ENCODE measurements around the gene FER. TPM values are rescaled to one million over a fixed set of nuclear protein-coding genes. Genes with fewer than 3 reads are reported as not detected.
A peak's percentile ranks its signal among the peaks of the same experiment; 100 is the strongest.

Gene FER
- total and polyA plus RNA-seq, 9 of the 15 experiments (the other 6 are each of a cell fraction or from before 2014, with no cell fraction given): 6.7 to 18.2 (median 8.9) TPM

GRCh38 chr5:108748401-108749127 lies 867 bp downstream of the FER start:
- peak overlapping the region; percentile 67 for H3K4me3 ChIP-seq
- peak overlapping the region; percentile 84 for H3K4me2 ChIP-seq (ENCODE audit: insufficient read depth, low read length)
- H3K4me1 ChIP-seq (replicated peaks in 1 of 2; ENCODE audit: control insufficient read depth in 2 of 2, insufficient read depth in 2 of 2, low read length in 2 of 2): peaks cover 0 to 12% of the 10 kb centered on the region in 2 experiments; a peak in 1 of 5 replicates
- intact Hi-C loops (cut with micrococcal nuclease): loop anchor here (1.0 to 5.0 kb wide), 4 partner anchors 20 to 226 kb away; no protein-coding TSS in a partner anchor
- ATAC-seq: peak; percentile 97
- H3K27me3 ChIP-seq (ENCODE audit: control insufficient read depth in 2 of 2, insufficient read depth in 2 of 2, low read length in 2 of 2): no peaks in the 10 kb centered on the region
- H3K9me3 ChIP-seq (replicated peaks; ENCODE audit: control insufficient read depth, insufficient read depth, low read depth, low read length): no peaks in the 10 kb centered on the region
- peak overlapping the region; percentile 89 for H3K27ac ChIP-seq (ENCODE audit: extremely low read depth, low read depth, low read length)
- H3K9ac ChIP-seq (ENCODE audit: insufficient read depth in 1 of 2, low read depth in 2 of 2, low read length in 2 of 2): peak overlapping the region; percentile 88 to 98
- H3K36me3 ChIP-seq (ENCODE audit: control insufficient read depth, insufficient read depth, low read length): no peaks in the 10 kb centered on the region
- no peaks in the 10 kb centered on the region for H3K9me1 ChIP-seq (ENCODE audit: control insufficient read depth, insufficient read depth, low read length)
- POLR2A ChIA-PET: interaction anchor here (0.6 to 3.9 kb wide), 8 partner anchors 10 to 553 kb away, joined by 3 to 49 read pairs (median 6); no protein-coding TSS in a partner anchor
- no peaks in the 10 kb centered on the region for H4K20me1 ChIP-seq (replicated peaks; ENCODE audit: control insufficient read depth, insufficient read depth, low read length)
- in situ Hi-C loops (cut with MboI): no loop called here
- WGBS (ENCODE audit: insufficient coverage, low coverage, missing lambda C conversion rate): 0% methylated on average over 45 of the region's 69 CpGs
- CTCF ChIA-PET (ENCODE audit: low intra/inter-chr PET ratio): no interaction called here
- H2AFZ ChIP-seq (ENCODE audit: low read depth, low read length): peak overlapping the region; percentile 92
- no TSS peak for BruUV-seq (replicated peaks)
- FAIRE-seq: peak; percentile 92
- peaks cover 14% of the 10 kb centered on the region; the same call in 2 of the 3 replicates for H3K79me2 ChIP-seq (ENCODE audit: control insufficient read depth, insufficient read depth, low read length)
- peak; percentile 96 to 99 (median 98) for DNase-seq (ENCODE audit: extremely low read depth in 1 of 4, low spot score in 3 of 4)
- TF ChIP-seq TGIF2 (CRISPR knock-in tag; IDR thresholded peaks at IDR 0.05): peak; percentile 75; the same call in 1 of the 2 replicates
- peak; percentile 27; the same call in 1 of the 2 replicates for TF ChIP-seq MYNN (IDR thresholded peaks at IDR 0.05)
- no peak for TF ChIP-seq MYNN (CRISPR knock-in tag; IDR thresholded peaks at IDR 0.05)
- TF ChIP-seq ZNF77 (CRISPR knock-in tag; IDR thresholded peaks at IDR 0.05): 0 out of 2 replicates have a peak, but pooled peaks have one; percentile 59
- TF ChIP-seq SOX6 (IDR thresholded peaks at IDR 0.05): peak; percentile 42
- peak; percentile 92 for TF ChIP-seq HNRNPLL (IDR thresholded peaks at IDR 0.05; ENCODE audit: low read depth, low read length, poor library complexity, severe bottlenecking)
- TF ChIP-seq EP400 (IDR thresholded peaks at IDR 0.05): peak; percentile 83
- TF ChIP-seq CBX1 (IDR thresholded peaks at IDR 0.05; ENCODE audit: low read depth): peak; percentile 77; the same call in 1 of the 2 replicates
- no peak for TF ChIP-seq ETV6 (IDR thresholded peaks at IDR 0.05; ENCODE audit: borderline replicate concordance in 1 of 2, low read depth in 2 of 2, low read length in 1 of 2)
- peak; percentile 53; the same call in 1 of the 2 replicates for TF ChIP-seq ETV6 (CRISPR knock-in tag; IDR thresholded peaks at IDR 0.05; ENCODE audit: borderline replicate concordance)
- TF ChIP-seq ZHX1 (conservative IDR thresholded peaks at IDR 0.05; ENCODE audit: low read length): no peak; the same call in 1 of the 2 replicates
- TF ChIP-seq ZBTB49 (CRISPR knock-in tag; IDR thresholded peaks at IDR 0.05; ENCODE audit: borderline replicate concordance): peak; percentile 90; the same call in 1 of the 2 replicates
- TF ChIP-seq MITF (IDR thresholded peaks at IDR 0.05): 0 out of 2 replicates have a peak, but pooled peaks have one; percentile 12
- 0 out of 2 replicates have a peak, but pooled peaks have one; percentile 8 for TF ChIP-seq FOSL1 (tag; conservative IDR thresholded peaks at IDR 0.05)
- no peak for TF ChIP-seq WHSC1 (IDR thresholded peaks at IDR 0.05; ENCODE audit: low read length)
